SK-N-DZ (cell line): Measurements from ENCODE around the gene TTF1.

Experiments
- DNase-seq: peaks from one replicate; pipeline ENCODE4 v3.0.0-alpha.2; 2015; ENCODE audit warnings: low spot score
- small RNA-seq, 2 experiments: library from RNA; depleted of rRNA; stranded (forward); fragments of <200 nt; gene quantifications; one replicate each; pipeline ENCODE3, GENCODE V24; 2014

Gene TTF1

DNA sequence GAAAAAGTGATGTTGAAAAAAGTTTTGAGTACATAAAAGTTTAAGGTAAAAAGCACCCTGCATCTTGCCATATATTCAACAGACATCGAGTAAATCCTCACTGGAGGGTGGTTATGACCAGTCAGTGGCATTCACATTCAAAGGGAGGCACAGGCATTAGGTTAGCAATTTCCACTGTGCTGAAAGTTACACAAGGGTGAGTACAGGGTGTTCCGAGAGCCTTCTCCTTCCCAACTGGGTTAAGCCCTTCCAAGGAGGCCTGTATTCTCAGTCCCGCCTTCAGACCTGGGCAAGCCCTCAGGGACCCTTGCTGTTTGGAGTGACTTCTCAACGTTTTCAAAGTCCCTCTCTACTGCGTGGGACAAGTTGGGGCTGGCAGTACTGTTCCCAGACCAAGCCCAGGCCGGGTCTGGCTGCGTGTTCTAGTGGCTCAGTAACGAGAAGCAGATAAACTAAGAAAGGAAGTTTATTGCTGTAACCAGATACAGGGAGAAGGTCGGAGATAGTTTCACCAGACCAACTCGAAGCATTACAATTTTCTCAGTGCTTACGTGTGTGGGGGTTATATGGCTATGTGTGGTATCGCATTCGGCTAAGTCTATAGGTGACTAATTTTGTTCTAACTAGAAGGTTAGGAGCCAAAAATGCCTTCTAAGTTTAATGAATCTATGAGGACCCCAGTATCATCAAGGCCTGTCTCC is 38.9 kb downstream of the TTF1 start:
- DNase-seq: no peak

DNA sequence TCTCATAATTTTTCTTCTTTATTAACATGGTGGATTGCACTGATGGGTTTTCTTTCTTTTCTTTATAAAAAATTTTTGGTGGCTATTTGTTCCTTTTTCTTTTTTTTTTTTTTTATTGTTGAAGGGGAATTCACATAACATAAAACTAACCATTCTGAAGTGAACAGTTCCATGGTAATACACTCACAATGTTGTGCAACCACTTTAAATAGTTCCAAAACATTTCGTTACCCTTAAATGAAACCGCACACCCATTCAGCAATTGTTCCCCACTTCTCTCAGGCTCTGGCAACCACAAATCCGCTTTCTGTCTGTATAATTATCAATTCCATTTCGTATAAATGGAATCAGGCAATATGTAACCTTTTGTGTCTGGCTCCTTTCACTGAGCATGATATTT is 40.2 kb downstream of the TTF1 start:
- no peak for DNase-seq

DNA sequence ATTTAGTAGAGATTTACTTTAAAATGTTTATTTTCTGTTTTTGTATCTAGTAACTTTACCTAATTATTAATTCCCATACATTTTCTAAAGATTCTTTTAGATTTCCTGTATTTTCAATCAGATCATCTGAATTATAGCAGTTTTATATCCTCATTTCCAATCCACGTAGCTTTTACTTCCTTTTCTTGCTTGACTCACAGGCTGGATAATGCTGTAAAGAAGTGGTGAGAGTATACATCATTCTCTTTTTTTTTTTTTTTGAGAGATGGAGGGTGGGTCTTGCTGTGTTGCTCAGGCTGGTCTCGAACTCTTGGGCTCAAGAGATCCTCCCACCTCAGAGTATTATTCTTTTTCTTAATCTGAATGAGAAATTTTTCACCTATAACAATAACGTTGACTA is 40.7 kb downstream of the TTF1 start:
- DNase-seq: no peak

DNA sequence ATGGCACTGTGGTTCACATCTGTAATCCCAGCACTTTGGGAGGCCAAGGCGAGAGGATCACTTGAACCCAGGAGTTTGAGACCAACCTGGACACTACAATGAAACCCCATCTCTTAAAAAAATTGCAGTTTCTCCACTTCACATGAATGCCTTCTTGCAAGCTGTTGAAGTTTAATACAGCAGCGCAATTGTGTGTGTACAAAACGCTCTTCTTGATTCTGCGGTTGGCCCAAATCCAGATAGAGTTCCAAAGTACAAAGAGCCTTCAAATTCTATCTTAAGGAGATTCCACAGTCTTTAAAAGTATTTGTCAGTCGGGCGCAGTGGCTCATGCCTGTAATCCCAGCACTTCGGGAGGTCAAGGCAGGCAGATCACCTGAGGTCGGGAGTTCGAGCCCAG is 42.6 kb downstream of the TTF1 start:
- no peak for DNase-seq

DNA sequence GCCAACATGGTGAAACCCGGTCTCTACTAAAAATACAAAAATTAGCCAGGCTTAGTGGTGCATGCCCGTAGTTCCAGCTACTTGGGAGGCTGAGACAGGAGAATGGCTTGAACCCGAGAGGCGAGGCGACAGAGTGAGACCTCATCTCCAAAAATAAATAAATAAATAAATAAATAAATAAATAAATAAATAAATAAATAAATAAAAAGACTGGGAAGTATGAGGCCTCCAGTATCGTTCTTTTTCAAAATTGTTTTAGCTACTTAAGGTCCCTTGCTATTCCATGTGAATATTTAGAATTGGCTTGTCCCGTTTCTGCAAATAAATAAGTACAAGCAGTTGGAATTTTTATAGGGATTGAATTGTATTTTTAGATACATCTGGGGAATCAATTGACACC is 48.9 kb downstream of the TTF1 start:
- DNase-seq: no peak

DNA sequence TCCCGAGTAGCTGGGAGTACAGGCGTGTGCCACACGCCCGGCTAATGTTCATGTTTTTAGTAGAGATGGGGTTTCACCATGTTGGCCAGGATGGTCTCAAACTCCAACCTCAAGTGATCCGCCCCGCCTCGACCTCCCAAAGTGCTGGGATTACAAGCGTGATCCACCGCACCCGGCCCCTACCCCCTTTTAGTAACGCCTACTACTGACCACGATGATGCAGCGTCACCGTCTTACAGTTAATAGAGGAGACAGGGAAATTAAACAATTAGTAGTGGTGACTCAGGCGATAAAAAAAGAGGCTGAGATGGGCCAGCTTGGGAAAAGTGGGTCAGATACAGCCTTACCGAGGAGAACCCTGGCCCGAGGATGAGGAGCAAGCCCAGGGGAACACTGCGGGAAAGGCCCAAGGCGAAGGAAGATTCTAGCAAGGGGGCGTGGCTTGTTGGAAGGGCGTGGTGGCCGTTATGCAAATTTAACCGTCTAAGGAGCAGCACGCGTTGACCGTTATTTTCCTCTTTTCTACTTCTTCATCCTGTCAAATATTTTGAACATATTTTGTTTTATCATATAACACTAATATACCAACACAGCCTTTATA is 50.2 kb downstream of the TTF1 start:
- no peak for DNase-seq

DNA sequence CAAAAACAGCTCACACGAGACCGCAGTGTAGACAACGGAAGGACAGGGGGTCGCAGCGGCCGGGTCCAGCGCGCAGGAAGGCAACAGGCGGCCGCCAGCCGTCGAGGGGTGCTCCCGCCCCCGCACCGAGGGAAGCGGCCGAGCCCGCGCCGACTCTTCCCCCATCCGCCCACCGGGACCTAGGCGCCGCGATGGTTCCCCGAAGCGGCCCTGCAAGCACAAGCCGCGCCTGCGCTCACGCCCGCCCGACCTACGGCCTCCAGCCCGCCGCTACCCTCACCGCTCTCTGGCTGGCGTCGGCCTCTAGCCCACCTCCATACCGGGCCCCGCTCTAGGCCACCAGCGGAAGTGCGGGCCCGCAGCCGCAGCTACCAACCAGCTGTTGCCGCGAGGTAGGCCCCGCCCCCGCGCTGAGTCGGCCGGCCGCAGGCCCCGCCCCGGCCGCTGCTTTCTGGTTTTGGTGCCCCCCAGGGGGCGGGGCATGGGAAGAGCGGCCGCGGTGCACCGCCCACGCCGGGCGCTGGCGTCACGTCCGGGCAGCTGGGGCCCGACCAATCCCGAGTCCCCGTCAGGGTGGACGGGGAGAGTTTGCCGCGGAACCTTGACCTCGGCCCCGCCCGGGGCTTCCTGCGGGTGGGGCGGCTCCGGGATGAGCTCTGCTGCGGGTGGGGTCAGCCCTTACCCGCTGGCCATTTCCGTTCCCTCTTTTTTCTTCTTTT is 51.8 kb downstream of the TTF1 start, which contains the start of gene SETX:
Gene SETX (minus strand): TSS at position 350 of the 719 bp plus-strand sequence. CDS start 5,558 bp downstream, outside the sequence.
- peak; percentile 97 for DNase-seq

DNA sequence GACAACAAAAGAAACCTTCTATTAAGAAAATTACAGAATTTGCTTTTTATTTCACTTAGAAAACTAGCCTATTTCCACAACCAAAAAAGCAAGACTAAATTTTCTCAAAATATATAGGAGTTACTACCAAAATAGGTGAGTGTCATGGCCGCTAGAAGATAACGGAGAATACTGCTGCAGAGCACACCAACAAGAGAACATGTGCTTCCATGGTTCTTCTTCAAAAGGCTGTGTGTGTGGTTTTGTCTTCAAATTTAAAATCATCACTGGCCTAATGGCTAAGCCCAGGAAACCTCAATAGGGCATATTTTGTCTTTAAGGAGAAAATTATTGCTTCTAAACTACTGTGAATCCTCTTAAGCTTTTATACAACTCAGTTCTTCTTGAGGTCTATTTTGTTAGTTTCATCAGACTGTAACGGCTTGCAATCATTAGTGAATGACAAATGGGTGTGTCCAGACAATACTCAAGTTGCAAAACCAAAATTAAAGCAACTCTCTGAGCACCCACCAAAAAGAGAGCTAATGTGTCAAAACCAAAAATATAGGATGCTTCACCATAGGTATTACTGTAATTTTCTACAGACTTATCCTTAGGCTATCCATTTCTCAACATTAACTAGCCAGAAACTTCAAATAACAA is 55.1 kb downstream of the TTF1 start:
- DNase-seq: no peak

DNA sequence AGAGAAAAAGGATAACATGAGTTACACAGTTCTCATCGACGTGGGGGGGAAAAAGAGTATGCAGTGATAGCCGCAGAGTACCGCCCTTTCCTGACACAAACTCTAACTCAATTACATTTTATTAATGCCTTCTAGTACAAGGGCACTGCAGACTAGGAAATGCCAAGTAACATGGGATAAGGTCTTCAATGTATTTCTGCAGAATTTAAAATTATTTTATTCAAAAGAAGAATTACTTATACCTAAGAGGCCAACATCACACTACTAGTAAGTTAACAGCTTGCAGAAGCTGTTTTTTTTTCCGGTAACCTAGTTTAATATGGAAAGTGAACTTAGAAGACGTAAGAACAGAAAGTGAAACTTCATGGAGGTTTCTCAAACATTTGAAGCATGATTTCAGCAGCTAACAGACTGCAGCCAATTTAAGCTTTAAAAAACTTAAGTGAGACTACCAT is 55.8 kb downstream of the TTF1 start:
- DNase-seq: no peak

DNA sequence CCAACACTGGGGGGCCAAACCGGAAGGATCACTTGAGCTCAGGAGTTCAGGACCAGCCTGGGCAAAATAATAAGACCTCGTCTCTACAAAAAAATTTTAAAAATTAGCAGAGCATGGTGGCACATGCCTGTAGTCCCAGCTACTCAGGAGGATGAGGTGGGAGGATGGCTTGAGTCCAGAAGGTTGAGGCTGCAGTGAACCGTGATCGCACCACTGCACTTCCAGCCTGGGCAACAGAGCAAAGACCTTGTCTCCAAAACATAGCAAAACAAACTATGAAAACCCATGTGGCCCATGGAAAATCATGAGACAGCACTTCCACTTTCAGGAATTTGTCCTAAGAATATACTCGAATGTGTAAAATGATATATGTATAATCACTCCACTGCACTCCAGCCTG is 58.0 kb downstream of the TTF1 start:
- DNase-seq: no peak

DNA sequence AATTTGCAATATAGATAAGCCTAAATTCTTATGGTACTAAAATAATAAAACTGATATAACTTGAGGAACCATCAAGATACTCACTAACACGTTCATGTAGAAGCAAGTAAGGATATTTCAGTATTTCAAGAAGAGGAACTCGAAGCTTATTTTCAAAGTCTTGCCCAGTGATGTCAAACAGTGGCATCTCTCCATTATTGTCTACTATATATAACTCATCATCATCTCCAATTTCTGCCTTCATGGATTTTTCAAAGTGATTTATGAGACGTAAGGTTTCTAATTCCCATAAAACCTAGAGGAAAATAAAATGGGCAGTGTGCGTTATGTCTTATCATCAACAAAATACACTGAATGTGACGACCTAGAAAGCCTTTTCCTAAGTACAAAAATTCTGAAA is 60.5 kb downstream of the TTF1 start:
- DNase-seq: no peak

DNA sequence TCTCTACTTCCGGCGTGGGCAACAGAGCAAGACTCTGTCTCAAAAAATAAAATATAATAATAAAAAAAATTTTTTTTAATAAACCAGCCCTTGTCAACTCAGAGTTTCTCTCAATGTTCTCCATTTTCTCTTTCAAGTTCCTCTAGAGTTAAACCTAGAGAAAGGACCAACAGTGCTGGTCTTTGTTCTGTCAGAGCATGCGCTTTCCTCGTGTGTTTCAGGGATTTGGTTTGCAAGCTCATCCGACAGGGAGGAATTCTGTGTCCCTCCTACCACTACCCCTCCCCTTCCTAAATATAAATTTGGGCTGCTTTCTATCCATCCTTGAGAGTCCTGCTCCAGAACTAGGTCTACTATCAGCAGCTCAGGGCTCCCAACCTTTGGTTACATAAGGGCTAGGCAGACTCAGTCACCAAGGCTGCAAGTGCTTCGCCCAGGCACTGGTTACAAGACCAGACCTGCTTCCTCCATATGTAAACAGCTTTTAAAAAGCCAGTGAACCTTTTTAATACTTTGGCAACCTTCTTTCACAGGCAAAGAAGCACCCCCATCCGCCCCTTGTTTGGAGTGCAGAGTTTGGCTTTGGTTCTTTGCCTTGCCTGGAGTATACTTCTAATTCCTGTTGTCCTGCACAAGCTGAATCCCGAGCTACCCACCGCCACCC is 65.3 kb downstream of the TTF1 start:
- no peak for DNase-seq

DNA sequence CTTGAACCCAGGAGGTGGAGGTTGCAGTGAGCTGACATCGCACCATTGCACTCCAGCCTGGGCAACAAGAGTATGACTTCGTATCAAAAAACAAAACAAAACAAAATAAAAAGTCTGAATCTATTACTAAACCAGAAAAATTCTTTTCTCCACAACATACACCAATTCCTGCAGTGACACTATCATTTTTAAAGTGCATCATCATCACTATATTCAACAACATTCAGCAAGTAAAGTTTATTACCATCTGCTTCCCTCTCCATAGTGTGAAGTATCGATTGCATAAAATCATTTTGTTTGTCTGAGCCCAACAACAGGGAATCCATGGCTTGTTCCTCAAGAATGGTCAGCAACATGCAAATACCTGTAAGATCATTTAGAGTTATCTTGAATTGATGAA is 72.3 kb downstream of the TTF1 start:
- no peak for DNase-seq

DNA sequence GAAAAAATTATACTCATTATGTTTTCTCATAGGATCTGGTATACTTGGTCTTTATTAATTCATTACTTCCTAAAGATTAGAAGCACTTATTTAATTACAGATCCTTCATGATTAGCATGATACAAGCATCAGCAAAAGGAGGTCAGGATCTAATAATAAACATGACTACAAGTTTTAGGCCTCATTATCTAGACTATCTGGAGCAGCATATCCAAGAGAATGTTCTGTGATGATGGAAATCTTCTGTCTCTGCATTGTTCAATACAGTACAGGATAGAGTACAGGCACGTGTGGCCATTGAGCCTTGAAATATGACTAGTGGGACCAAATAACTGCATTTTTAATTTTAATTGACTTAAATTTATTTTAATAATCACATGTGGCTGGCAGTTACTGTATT is 73.1 kb downstream of the TTF1 start:
- no peak for DNase-seq

DNA sequence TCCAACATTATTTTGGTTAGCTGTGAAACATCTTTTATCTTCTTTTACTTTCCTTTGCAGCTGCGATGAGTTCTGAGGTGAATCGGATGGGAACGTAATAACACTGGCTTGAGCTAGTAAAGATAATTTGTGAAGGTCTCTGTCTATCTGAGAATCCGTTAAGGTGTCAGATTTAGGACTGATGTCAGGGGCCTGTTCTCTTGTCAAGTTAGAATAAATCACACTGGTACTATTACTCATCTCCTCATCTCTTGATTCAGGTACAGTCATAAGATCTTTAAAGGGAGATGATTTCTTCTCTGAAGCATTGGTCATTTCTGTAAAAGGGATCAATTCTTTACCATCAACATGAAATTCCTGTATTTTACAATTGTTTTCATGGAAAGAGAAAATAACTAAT is 78.1 kb downstream of the TTF1 start:
- no peak for DNase-seq

DNA sequence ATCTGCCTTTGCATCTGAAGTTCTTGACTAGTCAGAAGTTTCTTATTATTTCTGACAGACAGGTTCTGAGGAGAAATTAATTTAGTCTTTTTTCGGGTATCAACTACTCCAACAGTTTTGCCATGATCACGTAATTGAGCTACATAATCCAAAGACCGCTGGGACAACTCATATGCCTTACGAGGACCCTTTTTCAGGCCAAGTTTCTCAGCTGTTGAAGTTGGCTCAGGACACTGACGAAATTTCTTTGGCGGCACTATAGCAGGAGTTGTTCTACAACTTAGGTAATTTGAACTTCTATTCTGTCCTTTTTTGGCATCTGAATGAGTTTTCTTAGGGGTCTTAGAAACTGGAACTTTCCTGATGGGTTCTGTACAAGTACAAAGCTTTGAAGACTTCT is 79.1 kb downstream of the TTF1 start:
- no peak for DNase-seq

Small RNA genes within 50 kb of the gene (small RNA-seq; reads per million reads assigned to genes)
- 4.8 to 185 reads per million in 2 experiments for gene RNU5D-2P
